NT2/D1 (cell line): ENCODE measurements around the gene CYSTM1.

Experiments used
- DNase-seq: peaks from one replicate; pipeline ENCODE4 v3.0.0-alpha.2; 2011; ENCODE audit warnings: low read depth, low spot score
- H3K27me3 ChIP-seq: 2 replicates; pipeline ENCODE4 v1.6.0; 2011; ENCODE audit warnings: mild to moderate bottlenecking; ENCODE audit not compliant: insufficient read length, insufficient read depth
- H3K36me3 ChIP-seq: 2 replicates; pipeline ENCODE4 v1.6.1; 2011; ENCODE audit warnings: mild to moderate bottlenecking, low read length, mixed read lengths; ENCODE audit not compliant: insufficient read depth, insufficient read length
- H3K4me1 ChIP-seq: 2 replicates; pipeline ENCODE4 v1.5.1; 2011; ENCODE audit not compliant: insufficient read depth, insufficient read length
- H3K4me3 ChIP-seq: 2 replicates; pipeline ENCODE4 v1.5.1; 2011; ENCODE audit warnings: low read depth; ENCODE audit not compliant: insufficient read length
- H3K9ac ChIP-seq: 2 replicates; pipeline ENCODE4 v1.6.0; 2011; ENCODE audit warnings: low read depth; ENCODE audit not compliant: insufficient read length
- H3K9me3 ChIP-seq: 2 replicates; pipeline ENCODE4 v1.5.1; 2011; ENCODE audit warnings: mild to moderate bottlenecking, low read length; ENCODE audit not compliant: insufficient read depth
- SUZ12 ChIP-seq: IDR thresholded peaks from 2 replicates; pipeline ENCODE4 v1.6.1; 2011; ENCODE audit not compliant: insufficient read length, insufficient read depth; ENCODE audit errors: extremely low read depth
- YY1 ChIP-seq: IDR thresholded peaks from 2 replicates; pipeline ENCODE4 v1.6.1; 2011; ENCODE audit not compliant: insufficient read length, insufficient read depth
- ZNF274 ChIP-seq: IDR thresholded peaks from 2 replicates; pipeline ENCODE4 v1.6.1; 2011; ENCODE audit warnings: mild to moderate bottlenecking, low read depth, low read length

The CYSTM1 gene

GRCh38 chr5:140253985-140254384 lies 79.0 kb downstream of the CYSTM1 start:
- H3K27me3 ChIP-seq: no peaks in the 10 kb centered on the region
- H3K4me3 ChIP-seq: no peak overlapping the region
- H3K36me3 ChIP-seq: peaks cover 34% of the 10 kb centered on the region
- H3K4me1 ChIP-seq: peaks cover 6% of the 10 kb centered on the region
- TF ChIP-seq YY1 (no peak), SUZ12 (no peak), ZNF274 (no peak)
- no peak for DNase-seq
- no peaks in the 10 kb centered on the region for H3K9me3 ChIP-seq
- no peak overlapping the region for H3K9ac ChIP-seq

DNA sequence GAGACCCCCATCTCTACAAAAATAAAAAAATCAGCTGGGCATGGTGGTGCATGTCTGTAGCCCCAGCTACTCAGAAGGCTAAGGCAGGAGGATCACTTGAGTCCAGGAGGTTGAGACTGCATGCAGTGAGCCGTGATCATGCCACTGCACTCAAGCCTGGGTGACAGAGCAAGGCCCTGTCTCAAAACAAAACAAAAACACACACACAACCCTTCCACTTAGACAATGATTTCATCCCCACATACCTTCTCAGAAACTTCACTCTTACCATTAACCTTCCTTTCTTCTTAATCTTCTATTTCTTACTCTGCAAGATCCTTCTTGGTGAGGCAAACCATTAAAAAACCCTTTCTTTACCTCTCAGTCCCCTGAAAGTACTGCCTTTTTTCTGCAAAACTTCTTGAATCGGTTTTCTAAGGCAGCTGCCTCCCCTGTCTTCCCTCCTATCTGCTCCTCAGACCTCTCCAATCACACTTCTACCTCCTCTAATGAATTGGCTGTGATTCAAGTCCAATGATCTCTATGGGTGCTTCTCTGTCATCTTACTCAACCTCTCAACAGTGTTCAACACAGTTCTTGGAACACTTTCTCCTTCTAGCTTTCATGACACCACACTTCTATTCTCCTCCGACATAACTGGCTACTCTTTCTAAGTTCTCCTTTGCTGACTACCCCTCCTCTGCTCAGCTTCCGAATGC lies 80.6 kb downstream of the CYSTM1 start:
- H3K36me3 ChIP-seq: peaks cover 19% of the 10 kb centered on the region
- TF ChIP-seq YY1 (no peak), SUZ12 (no peak), ZNF274 (no peak)

DNA sequence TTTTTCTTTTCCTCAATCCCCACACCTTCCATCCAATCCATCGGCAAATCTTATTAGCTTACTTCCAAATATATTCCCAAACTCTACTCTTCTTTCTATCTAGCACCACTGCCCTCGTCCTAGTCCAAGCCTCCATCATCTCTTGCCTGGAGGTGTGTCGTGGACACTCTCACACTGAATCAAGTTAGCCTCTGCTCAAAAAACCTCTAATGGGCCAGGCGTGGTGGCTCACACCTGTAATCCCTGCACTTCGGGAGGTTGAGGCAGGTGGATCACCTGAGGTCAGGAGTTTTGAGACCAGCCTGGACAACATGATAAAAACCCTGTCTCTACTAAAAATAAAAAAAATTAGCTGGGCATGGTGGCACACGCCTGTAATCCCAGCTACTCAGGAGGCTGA lies 81.7 kb downstream of the CYSTM1 start:
- no peaks in the 10 kb centered on the region for H3K9me3 ChIP-seq
- TF ChIP-seq YY1 (no peak), SUZ12 (no peak), ZNF274 (no peak)
- H3K4me1 ChIP-seq: peaks cover 9% of the 10 kb centered on the region
- no peak overlapping the region for H3K4me3 ChIP-seq
- no peaks in the 10 kb centered on the region for H3K27me3 ChIP-seq
- no peak for DNase-seq
- H3K9ac ChIP-seq: no peak overlapping the region
- H3K36me3 ChIP-seq: peaks cover 18% of the 10 kb centered on the region

More for the DNA sequence above, 80.6 kb downstream of the CYSTM1 start:
- no peak overlapping the region for H3K4me3 ChIP-seq
- no peaks in the 10 kb centered on the region for H3K27me3 ChIP-seq
- peaks cover 6% of the 10 kb centered on the region for H3K4me1 ChIP-seq
- DNase-seq: no peak
- no peak overlapping the region for H3K9ac ChIP-seq
- no peaks in the 10 kb centered on the region for H3K9me3 ChIP-seq

GRCh38 chr5:140258016-140258415 lies 83.0 kb downstream of the CYSTM1 start:
- Histone ChIP-seq H3K27me3 (no peaks in the 10 kb centered on the region), H3K36me3 (peaks cover 26% of the 10 kb centered on the region), H3K4me1 (peaks cover 8% of the 10 kb centered on the region), H3K9me3 (no peaks in the 10 kb centered on the region), H3K4me3 (no peak overlapping the region), H3K9ac (no peak overlapping the region)
- DNase-seq: no peak
- TF ChIP-seq YY1: no peak
- TF ChIP-seq SUZ12: no peak
- no peak for TF ChIP-seq ZNF274

- no peaks in the 10 kb centered on the region for H3K9me3 ChIP-seq
- H3K4me3 ChIP-seq: no peak overlapping the region
- TF ChIP-seq ZNF274 (no peak), SUZ12 (no peak), YY1 (no peak)
- no peaks in the 10 kb centered on the region for H3K27me3 ChIP-seq
- no peak overlapping the region for H3K9ac ChIP-seq
- H3K4me1 ChIP-seq: peaks cover 8% of the 10 kb centered on the region
- no peak for DNase-seq
- peaks cover 27% of the 10 kb centered on the region for H3K36me3 ChIP-seq
Observed at GRCh38 chr5:140258873-140259272, 83.9 kb downstream of the CYSTM1 start.

- no peak for DNase-seq
- TF ChIP-seq ZNF274 (no peak), SUZ12 (no peak), YY1 (no peak)
- peaks cover 5% of the 10 kb centered on the region for H3K4me1 ChIP-seq
- no peaks in the 10 kb centered on the region for H3K27me3 ChIP-seq
- no peak overlapping the region for H3K4me3 ChIP-seq
- H3K9ac ChIP-seq: no peak overlapping the region
- H3K36me3 ChIP-seq: peaks cover 24% of the 10 kb centered on the region
- no peaks in the 10 kb centered on the region for H3K9me3 ChIP-seq
Observed at GRCh38 chr5:140259500-140259899, 84.5 kb downstream of the CYSTM1 start.

GRCh38 chr5:140260089-140260656 lies 85.2 kb downstream of the CYSTM1 start:
- DNase-seq: no peak
- Histone ChIP-seq H3K9ac (no peak overlapping the region), H3K36me3 (peaks cover 23% of the 10 kb centered on the region), H3K27me3 (no peaks in the 10 kb centered on the region), H3K4me1 (peaks cover 4% of the 10 kb centered on the region), H3K9me3 (no peaks in the 10 kb centered on the region), H3K4me3 (no peak overlapping the region)
- TF ChIP-seq SUZ12: no peak
- TF ChIP-seq ZNF274: no peak
- TF ChIP-seq YY1: no peak
